ENCODE data around the gene RPP25L. TPM values are rescaled to one million over a fixed set of nuclear protein-coding genes. Genes with fewer than 3 reads are reported as not detected.

Gene RPP25L
- total and polyA plus RNA-seq, 2 of the 4 experiments (the other 2 are of a cell fraction), result 20.4 to 26.3 TPM

- CTCF ChIA-PET, result interaction anchor here (0.9 kb wide), 1 partner anchor 199 kb away, joined by 3 read pairs; no protein-coding TSS in a partner anchor
- dilution Hi-C loops (cut with HindIII; ENCODE audit: low sequenced_read_pairs, unreplicated experiment) (no loop called here), intact Hi-C loops (cut with micrococcal nuclease) (loop anchor here (2.0 kb wide), 1 partner anchor 197 kb away; no protein-coding TSS in a partner anchor), in situ Hi-C loops (cut with MboI; ENCODE audit: low sequenced_read_pairs) (loop anchor here (5.0 to 10.0 kb wide), 2 partner anchors 167 to 195 kb away; no protein-coding TSS in a partner anchor)
- Histone ChIP-seq H4K8ac (ENCODE audit: low read depth in 2 of 2, low read length in 2 of 2) (no peak overlapping the region), H2BK5ac (ENCODE audit: low read depth, low read length, poor library complexity, severe bottlenecking) (no peak overlapping the region), H3K9me1 (ENCODE audit: insufficient read depth, low read length) (no peaks in the 10 kb centered on the region), H2AK9ac (replicated peaks; ENCODE audit: low read depth, low read length, poor library complexity) (no peak overlapping the region), H4K5ac (ENCODE audit: low read depth, low read length) (no peak overlapping the region), H4K20me1 (ENCODE audit: insufficient read depth, low read length) (peaks cover 5% of the 10 kb centered on the region; the same call in 1 of the 2 replicates), H3K56ac (ENCODE audit: extremely low read depth, insufficient read depth, low read length) (no peak overlapping the region), H4K91ac (ENCODE audit: insufficient read depth, low read depth, low read length) (no peak overlapping the region), H3K14ac (replicated peaks; ENCODE audit: low read depth, low read length) (no peak overlapping the region), H3K4me2 (ENCODE audit: low read depth, low read length) (no peak overlapping the region), H3K36me3 (ENCODE audit: control insufficient read depth, insufficient read depth, low read length) (no peaks in the 10 kb centered on the region), H3K9me3 (ENCODE audit: control insufficient read depth, insufficient read depth, low read length) (no peaks in the 10 kb centered on the region), H2AK5ac (ENCODE audit: low read depth, low read length) (no peak overlapping the region), H3K79me1 (ENCODE audit: low read depth in 1 of 2, low read length in 2 of 2) (no peaks in the 10 kb centered on the region), H3K4me1 (ENCODE audit: control insufficient read depth, insufficient read depth, low read length) (no peaks in the 10 kb centered on the region), H2BK120ac (ENCODE audit: low read depth, low read length) (no peak overlapping the region), H2BK15ac (ENCODE audit: low read depth, low read length) (no peak overlapping the region), H3K4ac (ENCODE audit: low read depth, low read length) (no peak overlapping the region), H3K9ac (ENCODE audit: low read depth, low read length) (no peak overlapping the region), H3K27ac (ENCODE audit: insufficient read depth, low read length) (no peak overlapping the region), H3K27me3 (ENCODE audit: control insufficient read depth, insufficient read depth, low read length) (peaks cover 63% of the 10 kb centered on the region), H3K18ac (ENCODE audit: low read depth, low read length) (no peak overlapping the region), H2AFZ (replicated peaks; ENCODE audit: low read length, poor library complexity) (no peak overlapping the region), H3K23ac (ENCODE audit: low read depth, low read length) (no peak overlapping the region), H3K4me3 (ENCODE audit: insufficient read depth, low read depth, low read length) (no peak overlapping the region), H2BK20ac (ENCODE audit: low read depth, low read length) (no peak overlapping the region)
- DNase-seq (no peak), ATAC-seq (ENCODE audit: low read depth) (no peak)
- no TSS peak for BruUV-seq (replicated peaks)
- TF ChIP-seq RCOR1 (IDR thresholded peaks at IDR 0.05; ENCODE audit: insufficient replicate concordance, low read length) (no peak), NFE2L2 (IDR thresholded peaks at IDR 0.05; ENCODE audit: low read depth, low read length) (no peak), RAD21 (IDR thresholded peaks at IDR 0.05; ENCODE audit: low read length) (no peak), CEBPB (IDR thresholded peaks at IDR 0.05; ENCODE audit: low read depth, low read length) (no peak), RFX5 (IDR thresholded peaks at IDR 0.05; ENCODE audit: low read depth, low read length) (no peak), FOS (IDR thresholded peaks at IDR 0.05; ENCODE audit: low read depth, low read length) (no peak), POLR2A (IDR thresholded peaks at IDR 0.05; ENCODE audit: low read depth, low read length) (no peak), SMC3 (IDR thresholded peaks at IDR 0.05; ENCODE audit: low read depth, low read length) (no peak), CHD1 (IDR thresholded peaks at IDR 0.05; ENCODE audit: low read depth, low read length) (no peak), USF2 (IDR thresholded peaks at IDR 0.05; ENCODE audit: low read depth, low read length) (no peak)
- WGBS, 2 experiments (ENCODE audit: extremely low coverage in 2 of 2, insufficient read length in 1 of 2), result no CpG with 5 or more reads among the region's 6 CpGs
- POLR2A ChIA-PET (ENCODE audit: unreplicated experiment), result no interaction called here
Observed at GRCh38 chr9:34601937-34602573, 9.8 kb downstream of the RPP25L start.

All from IMR-90 (cell line).